H1 (cell line): ENCODE data around the gene TEAD2. TPM values are rescaled to one million over a fixed set of nuclear protein-coding genes. Genes with fewer than 3 reads are reported as not detected.
"Not testable (repeated sequence)": the region's sequence is repeated elsewhere in the genome, so short reads cannot be mapped to it uniquely, and the experiment has no call there.

ENCODE experiments used
- CTCF ChIA-PET: fragments of 300-600 bp; sonication (Branson Sonifier 250); formaldehyde crosslinking; loops from one replicate; lab custom pipeline; 2021; ENCODE audit not compliant: partially characterized antibody; lab: Charles Lee
- POLR2A ChIA-PET: fragments of 300-600 bp; sonication (Branson Sonifier 250); formaldehyde crosslinking; loops from one replicate; lab custom pipeline; 2021; ENCODE audit warnings: inconsistent platforms; ENCODE audit not compliant: partially characterized antibody; lab: Charles Lee
- DNase-seq, 2 experiments: peaks; one replicate each; pipeline versions ENCODE4 v3.0.0 to v3.0.0-alpha.2; 2010 to 2022; ENCODE audit warnings: low spot score in 2 of 2, low read depth in 1 of 2, mixed read lengths in 1 of 2
- FAIRE-seq: peaks from 2 replicates; lab custom pipeline; 2011; peaks lifted over from hg19 to GRCh38; lab: Jason Lieb, UNC
- H2AFZ ChIP-seq: 2 replicates; pipeline ENCODE4 v1.8.1; 2012; ENCODE audit warnings: low read length, inconsistent platforms
- H2AK5ac ChIP-seq: 2 replicates; pipeline ENCODE4 v1.6.1; 2013; ENCODE audit warnings: low read depth, low read length
- H2BK120ac ChIP-seq: replicated peaks from 2 replicates; pipeline ENCODE3; 2013; ENCODE audit warnings: low read depth, low read length, inconsistent platforms
- H2BK12ac ChIP-seq: 2 replicates; pipeline ENCODE4 v1.6.1; 2013; ENCODE audit warnings: low read depth, low read length
- H2BK15ac ChIP-seq: 2 replicates; pipeline ENCODE4 v1.6.1; 2013; ENCODE audit warnings: low read length
- H2BK20ac ChIP-seq: 2 replicates; pipeline ENCODE4 v1.6.1; 2013; ENCODE audit warnings: low read length
- H2BK5ac ChIP-seq: 2 replicates; pipeline ENCODE4 v1.6.1; 2013; ENCODE audit warnings: low read depth, low read length
- H3K14ac ChIP-seq: 2 replicates; pipeline ENCODE4 v1.6.1; 2013; ENCODE audit warnings: inconsistent platforms; ENCODE audit not compliant: insufficient read length
- H3K18ac ChIP-seq: 2 replicates; pipeline ENCODE4 v1.6.1; 2013; ENCODE audit warnings: low read length; ENCODE audit errors: extremely low read depth
- H3K23ac ChIP-seq: 2 replicates; pipeline ENCODE4 v1.6.1; 2013; ENCODE audit warnings: inconsistent platforms; ENCODE audit not compliant: insufficient read length
- H3K23me2 ChIP-seq: 2 replicates; pipeline ENCODE4 v1.6.1; 2013; ENCODE audit warnings: low read depth, low read length
- H3K27ac ChIP-seq: 2 replicates; pipeline ENCODE4 v1.6.1; 2011; ENCODE audit warnings: low read depth, low read length, inconsistent platforms
- H3K27me3 ChIP-seq, 4 experiments: replicated peaks in 1 of 4; 1 replicate in 1 of 4; 2 replicates in 3 of 4; pipeline versions ENCODE4 v1.6.1 to v1.8.1; 2011 to 2013; ENCODE audit warnings: low read length in 3 of 4, mild to moderate bottlenecking in 3 of 4, inconsistent platforms in 2 of 4, mixed read lengths in 2 of 4, moderate library complexity in 1 of 4; ENCODE audit not compliant: control insufficient read depth in 3 of 4, insufficient read depth in 3 of 4; ENCODE audit errors: extremely low read depth in 1 of 4
- H3K36me3 ChIP-seq, 4 experiments: 2 replicates each; pipeline versions ENCODE4 v1.6.1 to v1.8.1; 2011 to 2013; ENCODE audit warnings: mild to moderate bottlenecking in 4 of 4, low read length in 3 of 4, moderate library complexity in 2 of 4, control low read depth in 1 of 4, inconsistent platforms in 1 of 4; ENCODE audit not compliant: insufficient read depth in 4 of 4, control insufficient read depth in 2 of 4
- H3K4ac ChIP-seq: replicated peaks from 2 replicates; pipeline ENCODE3; 2013; ENCODE audit warnings: low read length, low read depth, mixed read lengths, inconsistent platforms; ENCODE audit not compliant: insufficient read length
- H3K4me1 ChIP-seq, 4 experiments: replicated peaks in 1 of 4; 1 replicate in 1 of 4; 2 replicates in 3 of 4; pipeline versions ENCODE4 v1.6.1 to v1.8.1; 2011 to 2013; ENCODE audit warnings: low read length in 3 of 4, inconsistent platforms in 2 of 4, mixed read lengths in 1 of 4; ENCODE audit not compliant: insufficient read depth in 4 of 4, control insufficient read depth in 3 of 4
- H3K4me2 ChIP-seq, 2 experiments: 2 replicates each; pipeline versions ENCODE4 v1.6.1 to v1.8.1; 2011 to 2013; ENCODE audit warnings: low read depth in 2 of 2, low read length in 2 of 2, control low read depth in 1 of 2, inconsistent platforms in 1 of 2, mild to moderate bottlenecking in 1 of 2; ENCODE audit not compliant: insufficient read depth in 1 of 2
- H3K4me3 ChIP-seq, 4 experiments: fragments of 200-600, 300-600 bp in 1 of 4; sonication (generic), shearing (Covaris generic), sonication (Bioruptor Twin) in 1 of 4; 2 replicates each; pipeline versions ENCODE4 v1.5.1 to v1.8.1; 2011 to 2016; ENCODE audit warnings: low read length in 4 of 4, low read depth in 3 of 4, control low read depth in 2 of 4, inconsistent platforms in 2 of 4, mild to moderate bottlenecking in 2 of 4, mixed read lengths in 1 of 4, moderate library complexity in 1 of 4; ENCODE audit not compliant: insufficient read depth in 2 of 4; ENCODE audit errors: extremely low read depth in 1 of 4
- H3K56ac ChIP-seq: replicated peaks from 2 replicates; pipeline ENCODE3; 2013; ENCODE audit warnings: low read depth, mild to moderate bottlenecking, mixed read lengths, low read length, inconsistent platforms; ENCODE audit not compliant: insufficient read length
- H3K79me1 ChIP-seq: 2 replicates; pipeline ENCODE4 v1.6.1; 2013; ENCODE audit warnings: low read depth, low read length, control low read depth
- H3K79me2 ChIP-seq, 2 experiments: 2 replicates each; pipeline versions ENCODE4 v1.6.1 to v1.8.1; 2012 to 2013; ENCODE audit warnings: low read length in 2 of 2, mild to moderate bottlenecking in 2 of 2, inconsistent platforms in 1 of 2; ENCODE audit not compliant: insufficient read depth in 2 of 2, control insufficient read depth in 1 of 2
- H3K9ac ChIP-seq, 4 experiments: replicated peaks in 1 of 4; 1 replicate in 1 of 4; 2 replicates in 3 of 4; pipeline versions ENCODE4 v1.6.1 to v1.8.1; 2011 to 2013; ENCODE audit warnings: low read depth in 3 of 4, low read length in 3 of 4, control low read depth in 2 of 4, mild to moderate bottlenecking in 2 of 4, moderate library complexity in 2 of 4, inconsistent platforms in 1 of 4; ENCODE audit errors: extremely low read depth in 1 of 4
- H3K9me3 ChIP-seq, 2 experiments: 2 replicates each; pipeline versions ENCODE4 v1.6.1 to v1.8.1; 2012 to 2013; ENCODE audit warnings: mild to moderate bottlenecking in 2 of 2, moderate library complexity in 2 of 2, control low read depth in 1 of 2, inconsistent platforms in 1 of 2, low read depth in 1 of 2, low read length in 1 of 2, mixed read lengths in 1 of 2; ENCODE audit not compliant: insufficient read depth in 2 of 2
- H4K20me1 ChIP-seq, 2 experiments: replicated peaks in 1 of 2; 2 replicates each; pipeline versions ENCODE3 to v1.8.1; 2011 to 2013; ENCODE audit warnings: inconsistent platforms in 2 of 2, low read length in 2 of 2, mild to moderate bottlenecking in 1 of 2; ENCODE audit not compliant: insufficient read depth in 2 of 2, control insufficient read depth in 1 of 2
- H4K5ac ChIP-seq: 2 replicates; pipeline ENCODE4 v1.6.1; 2013; ENCODE audit warnings: low read length, low read depth, mixed read lengths, inconsistent platforms; ENCODE audit not compliant: insufficient read length
- H4K8ac ChIP-seq: 2 replicates; pipeline ENCODE4 v1.8.0; 2013; ENCODE audit warnings: mild to moderate bottlenecking, moderate library complexity, low read length, inconsistent platforms; ENCODE audit not compliant: insufficient read depth; ENCODE audit errors: extremely low read depth
- H4K91ac ChIP-seq: replicated peaks from 2 replicates; pipeline ENCODE3; 2013; ENCODE audit warnings: low read length, mixed read lengths, inconsistent platforms; ENCODE audit not compliant: insufficient read length
- BACH1 ChIP-seq: IDR thresholded peaks from 2 replicates; pipeline ENCODE4 v1.6.1; 2012; ENCODE audit warnings: low read length, improper control_type of control experiment
- CHD1 ChIP-seq: IDR thresholded peaks from 2 replicates; pipeline ENCODE4 v1.6.1; 2012; ENCODE audit warnings: low read depth, low read length, improper control_type of control experiment
- EP300 ChIP-seq, 2 experiments: IDR thresholded peaks; 1 replicate in 1 of 2; 2 replicates in 1 of 2; pipeline ENCODE4 v1.6.1; 2011 to 2012; ENCODE audit warnings: low read depth in 2 of 2, low read length in 2 of 2, mild to moderate bottlenecking in 2 of 2, borderline replicate concordance in 1 of 2, inconsistent platforms in 1 of 2, moderate library complexity in 1 of 2
- FOSL1 ChIP-seq: IDR thresholded peaks from 2 replicates; pipeline ENCODE4 v1.6.1; 2011; ENCODE audit warnings: mild to moderate bottlenecking, low read depth, low read length, moderate library complexity; ENCODE audit not compliant: insufficient read depth
- JUND ChIP-seq: IDR thresholded peaks from 2 replicates; pipeline ENCODE4 v1.6.1; 2011; ENCODE audit warnings: mild to moderate bottlenecking, improper control_type of control experiment, low read length
- NANOG ChIP-seq: IDR thresholded peaks from 2 replicates; pipeline ENCODE4 v1.6.1; 2011; ENCODE audit warnings: low read length, low read depth, mild to moderate bottlenecking, inconsistent platforms; ENCODE audit not compliant: insufficient read depth, poor library complexity, severe bottlenecking
- POU5F1 ChIP-seq: IDR thresholded peaks from 2 replicates; pipeline ENCODE4 v1.6.1; 2011; ENCODE audit warnings: low read depth, mild to moderate bottlenecking, low read length, moderate library complexity
- SIX5 ChIP-seq: IDR thresholded peaks from 2 replicates; pipeline ENCODE4 v1.6.1; 2011; ENCODE audit warnings: mild to moderate bottlenecking, low read depth, low read length
- TAF7 ChIP-seq: optimal IDR thresholded peaks from 2 replicates; pipeline ENCODE3; 2011; ENCODE audit warnings: low read depth, mild to moderate bottlenecking, inconsistent platforms, low read length, moderate library complexity, borderline replicate concordance
- WGBS, 2 experiments: shearing (Covaris generic) in 1 of 2; methylation state at CpG; one replicate each; pipeline versions ENCODE4 v1.1.6 to v1.1.7; 2013 to 2015; ENCODE audit warnings: low lambda C conversion rate in 2 of 2, mixed read lengths in 2 of 2, inconsistent platforms in 1 of 2, low coverage in 1 of 2, missing lambda C conversion rate in 1 of 2; ENCODE audit not compliant: insufficient replicate concordance in 2 of 2, insufficient coverage in 1 of 2, insufficient read length in 1 of 2; ENCODE audit errors: extremely low coverage in 1 of 2, missing lambda C conversion rate in 1 of 2; 5-methylcytosine and 5-hydroxymethylcytosine counted together
- polyA plus RNA-seq, 7 experiments: library from polyadenylated mRNA; depleted of rRNA in 3 of 7; stranded (reverse) in 5 of 7; unstranded in 2 of 7; fragments of >200 nt in 5 of 7; fragments of 200-250 nt in 2 of 7; gene quantifications; 1 replicate in 5 of 7; 2 replicates in 1 of 7; 4 replicates in 1 of 7; pipeline versions ENCODE4 v1.2.1 to v1.2.3, GENCODE V29; 2011 to 2013; ENCODE audit warnings: missing spikeins in 2 of 7, mixed read lengths in 2 of 7
- total RNA-seq: library from RNA; stranded (reverse); fragmentation: NEBNext Ultra II Directional; extraction: Animal tissue kit (Norgen Biotek cat#: 25700); gene quantifications from 2 replicates; pipeline ENCODE4 v1.2.1, GENCODE V29; 2021
- TF ChIP-seq, protein P1 (sequence below): IDR thresholded peaks from 2 replicates; pipeline ENCODE4 v1.6.1; 2011; ENCODE audit warnings: low read length, improper control_type of control experiment

Gene TEAD2
- total and polyA plus RNA-seq, 2 of the 8 experiments (the other 6 are each of a cell fraction or from before 2014, with no cell fraction given) = 87.6 to 146 TPM

DNA sequence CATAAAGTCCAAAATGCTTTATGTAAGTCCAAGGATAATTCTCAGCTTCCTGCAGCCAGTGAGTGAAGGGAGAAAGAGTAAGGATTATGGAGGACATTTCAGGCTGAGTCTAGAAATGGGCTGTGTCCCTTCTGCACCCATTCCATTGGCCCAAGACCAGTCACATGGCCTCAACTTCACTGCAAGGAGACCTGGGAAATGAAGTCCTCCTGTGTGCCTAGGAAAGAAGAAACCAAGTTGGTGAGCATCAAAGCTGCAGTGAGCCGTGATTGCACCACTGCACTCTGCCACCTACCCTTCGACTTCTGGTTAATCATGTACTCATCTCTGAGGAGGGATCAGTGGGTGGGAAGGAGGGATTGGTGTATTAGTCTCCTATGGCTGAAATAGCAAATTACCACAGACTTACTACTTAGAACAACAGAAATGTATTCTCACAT lies 30.6 kb downstream of the TEAD2 start (continued):
- peak; percentile 70 for TF ChIP-seq SIX5
- TF ChIP-seq TAF7 = no peak
- TF ChIP-seq NANOG = no peak
- TF ChIP-seq CHD1 = no peak
- no peak for TF ChIP-seq POU5F1
- no peak for TF ChIP-seq JUND
- TF ChIP-seq, protein P1, sequence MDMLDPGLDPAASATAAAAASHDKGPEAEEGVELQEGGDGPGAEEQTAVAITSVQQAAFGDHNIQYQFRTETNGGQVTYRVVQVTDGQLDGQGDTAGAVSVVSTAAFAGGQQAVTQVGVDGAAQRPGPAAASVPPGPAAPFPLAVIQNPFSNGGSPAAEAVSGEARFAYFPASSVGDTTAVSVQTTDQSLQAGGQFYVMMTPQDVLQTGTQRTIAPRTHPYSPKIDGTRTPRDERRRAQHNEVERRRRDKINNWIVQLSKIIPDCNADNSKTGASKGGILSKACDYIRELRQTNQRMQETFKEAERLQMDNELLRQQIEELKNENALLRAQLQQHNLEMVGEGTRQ = peak; percentile 91
- no peak for TF ChIP-seq FOSL1
- TF ChIP-seq EP300 (IDR thresholded peaks at IDR 0.05; ENCODE audit: borderline replicate concordance in 1 of 2, low read depth in 2 of 2, low read length in 2 of 2) = no peak
- no peak for TF ChIP-seq BACH1

DNA sequence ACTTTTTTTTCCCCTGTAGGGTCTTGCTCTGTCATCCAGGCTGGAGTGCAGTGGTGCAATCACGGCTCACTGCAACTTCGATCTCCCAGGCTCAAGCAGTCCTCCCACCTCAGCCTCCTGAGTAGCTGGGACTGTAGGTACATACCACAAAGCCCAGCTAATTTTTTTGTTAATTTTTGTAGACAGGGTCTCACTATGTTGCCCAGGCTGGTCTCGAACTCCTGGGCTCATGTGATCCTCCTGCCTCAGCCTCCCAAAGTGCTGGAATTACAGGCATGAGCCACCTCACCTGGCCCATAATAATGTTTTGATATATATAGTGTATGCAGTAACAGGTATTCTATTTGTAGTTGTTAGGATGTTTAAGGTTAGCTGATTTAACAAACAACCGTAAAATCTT lies 31.0 kb downstream of the TEAD2 start:
- not testable (repeated sequence) for H3K27ac ChIP-seq, H2AK5ac ChIP-seq, DNase-seq, H3K79me1 ChIP-seq, H2BK120ac ChIP-seq, H3K23me2 ChIP-seq, H3K4me3 ChIP-seq, H2BK15ac ChIP-seq, H3K14ac ChIP-seq, H3K9me3 ChIP-seq, H4K8ac ChIP-seq, H3K9ac ChIP-seq, H3K56ac ChIP-seq, H2BK12ac ChIP-seq, H3K4me2 ChIP-seq, H4K5ac ChIP-seq, H3K23ac ChIP-seq, H3K18ac ChIP-seq, H2BK5ac ChIP-seq, H4K20me1 ChIP-seq, H2AFZ ChIP-seq, H2BK20ac ChIP-seq, FAIRE-seq, H3K36me3 ChIP-seq, H3K79me2 ChIP-seq, H4K91ac ChIP-seq, H3K27me3 ChIP-seq, H3K4ac ChIP-seq, H3K4me1 ChIP-seq
- CTCF ChIA-PET = interaction anchor here (0.6 to 2.3 kb wide), 4 partner anchors 19 to 105 kb away, joined by 3 to 7 read pairs (median 4); no protein-coding TSS in a partner anchor
- POLR2A ChIA-PET = interaction anchor here (1.0 to 1.7 kb wide), 2 partner anchors 7 to 24 kb away, joined by 3 read pairs; no protein-coding TSS in a partner anchor
- WGBS, 2 experiments = 90% methylated on average over 4 of the region's 4 CpGs; no CpG with 5 or more reads in 1 of the 2 experiments
